H1 (cell line): ENCODE results near the gene TMEM40. TPM values are rescaled to one million over a fixed set of nuclear protein-coding genes. Genes with fewer than 3 reads are reported as not detected.
"Not testable (repeated sequence)": the region's sequence is repeated elsewhere in the genome, so short reads cannot be mapped to it uniquely, and the experiment has no call there.

Experiments
- CTCF ChIA-PET: fragments of 300-600 bp; sonication (Branson Sonifier 250); formaldehyde crosslinking; loops from one replicate; lab custom pipeline; 2021; ENCODE audit not compliant: partially characterized antibody; lab: Charles Lee
- POLR2A ChIA-PET: fragments of 300-600 bp; sonication (Branson Sonifier 250); formaldehyde crosslinking; loops from one replicate; lab custom pipeline; 2021; ENCODE audit warnings: inconsistent platforms; ENCODE audit not compliant: partially characterized antibody; lab: Charles Lee
- DNase-seq, 2 experiments: peaks; one replicate each; pipeline versions ENCODE4 v3.0.0 to v3.0.0-alpha.2; 2010 to 2022; ENCODE audit warnings: low spot score in 2 of 2, low read depth in 1 of 2, mixed read lengths in 1 of 2
- FAIRE-seq: peaks from 2 replicates; lab custom pipeline; 2011; peaks lifted over from hg19 to GRCh38; lab: Jason Lieb, UNC
- H2AFZ ChIP-seq: 2 replicates; pipeline ENCODE4 v1.8.1; 2012; ENCODE audit warnings: low read length, inconsistent platforms
- H2AK5ac ChIP-seq: 2 replicates; pipeline ENCODE4 v1.6.1; 2013; ENCODE audit warnings: low read depth, low read length
- H2BK120ac ChIP-seq: replicated peaks from 2 replicates; pipeline ENCODE3; 2013; ENCODE audit warnings: low read depth, low read length, inconsistent platforms
- H2BK12ac ChIP-seq: 2 replicates; pipeline ENCODE4 v1.6.1; 2013; ENCODE audit warnings: low read depth, low read length
- H2BK15ac ChIP-seq: 2 replicates; pipeline ENCODE4 v1.6.1; 2013; ENCODE audit warnings: low read length
- H2BK20ac ChIP-seq: 2 replicates; pipeline ENCODE4 v1.6.1; 2013; ENCODE audit warnings: low read length
- H2BK5ac ChIP-seq: 2 replicates; pipeline ENCODE4 v1.6.1; 2013; ENCODE audit warnings: low read depth, low read length
- H3K14ac ChIP-seq: 2 replicates; pipeline ENCODE4 v1.6.1; 2013; ENCODE audit warnings: inconsistent platforms; ENCODE audit not compliant: insufficient read length
- H3K18ac ChIP-seq: 2 replicates; pipeline ENCODE4 v1.6.1; 2013; ENCODE audit warnings: low read length; ENCODE audit errors: extremely low read depth
- H3K23ac ChIP-seq: 2 replicates; pipeline ENCODE4 v1.6.1; 2013; ENCODE audit warnings: inconsistent platforms; ENCODE audit not compliant: insufficient read length
- H3K23me2 ChIP-seq: 2 replicates; pipeline ENCODE4 v1.6.1; 2013; ENCODE audit warnings: low read depth, low read length
- H3K27ac ChIP-seq: 2 replicates; pipeline ENCODE4 v1.6.1; 2011; ENCODE audit warnings: low read depth, low read length, inconsistent platforms
- H3K27me3 ChIP-seq, 4 experiments: replicated peaks in 1 of 4; 1 replicate in 1 of 4; 2 replicates in 3 of 4; pipeline versions ENCODE4 v1.6.1 to v1.8.1; 2011 to 2013; ENCODE audit warnings: low read length in 3 of 4, mild to moderate bottlenecking in 3 of 4, inconsistent platforms in 2 of 4, mixed read lengths in 2 of 4, moderate library complexity in 1 of 4; ENCODE audit not compliant: control insufficient read depth in 3 of 4, insufficient read depth in 3 of 4; ENCODE audit errors: extremely low read depth in 1 of 4
- H3K36me3 ChIP-seq, 4 experiments: 2 replicates each; pipeline versions ENCODE4 v1.6.1 to v1.8.1; 2011 to 2013; ENCODE audit warnings: mild to moderate bottlenecking in 4 of 4, low read length in 3 of 4, moderate library complexity in 2 of 4, control low read depth in 1 of 4, inconsistent platforms in 1 of 4; ENCODE audit not compliant: insufficient read depth in 4 of 4, control insufficient read depth in 2 of 4
- H3K4ac ChIP-seq: replicated peaks from 2 replicates; pipeline ENCODE3; 2013; ENCODE audit warnings: low read length, low read depth, mixed read lengths, inconsistent platforms; ENCODE audit not compliant: insufficient read length
- H3K4me1 ChIP-seq, 4 experiments: replicated peaks in 1 of 4; 1 replicate in 1 of 4; 2 replicates in 3 of 4; pipeline versions ENCODE4 v1.6.1 to v1.8.1; 2011 to 2013; ENCODE audit warnings: low read length in 3 of 4, inconsistent platforms in 2 of 4, mixed read lengths in 1 of 4; ENCODE audit not compliant: insufficient read depth in 4 of 4, control insufficient read depth in 3 of 4
- H3K4me2 ChIP-seq, 2 experiments: 2 replicates each; pipeline versions ENCODE4 v1.6.1 to v1.8.1; 2011 to 2013; ENCODE audit warnings: low read depth in 2 of 2, low read length in 2 of 2, control low read depth in 1 of 2, inconsistent platforms in 1 of 2, mild to moderate bottlenecking in 1 of 2; ENCODE audit not compliant: insufficient read depth in 1 of 2
- H3K4me3 ChIP-seq, 4 experiments: fragments of 200-600, 300-600 bp in 1 of 4; sonication (generic), shearing (Covaris generic), sonication (Bioruptor Twin) in 1 of 4; 2 replicates each; pipeline versions ENCODE4 v1.5.1 to v1.8.1; 2011 to 2016; ENCODE audit warnings: low read length in 4 of 4, low read depth in 3 of 4, control low read depth in 2 of 4, inconsistent platforms in 2 of 4, mild to moderate bottlenecking in 2 of 4, mixed read lengths in 1 of 4, moderate library complexity in 1 of 4; ENCODE audit not compliant: insufficient read depth in 2 of 4; ENCODE audit errors: extremely low read depth in 1 of 4
- H3K56ac ChIP-seq: replicated peaks from 2 replicates; pipeline ENCODE3; 2013; ENCODE audit warnings: low read depth, mild to moderate bottlenecking, mixed read lengths, low read length, inconsistent platforms; ENCODE audit not compliant: insufficient read length
- H3K79me1 ChIP-seq: 2 replicates; pipeline ENCODE4 v1.6.1; 2013; ENCODE audit warnings: low read depth, low read length, control low read depth
- H3K79me2 ChIP-seq, 2 experiments: 2 replicates each; pipeline versions ENCODE4 v1.6.1 to v1.8.1; 2012 to 2013; ENCODE audit warnings: low read length in 2 of 2, mild to moderate bottlenecking in 2 of 2, inconsistent platforms in 1 of 2; ENCODE audit not compliant: insufficient read depth in 2 of 2, control insufficient read depth in 1 of 2
- H3K9ac ChIP-seq, 4 experiments: replicated peaks in 1 of 4; 1 replicate in 1 of 4; 2 replicates in 3 of 4; pipeline versions ENCODE4 v1.6.1 to v1.8.1; 2011 to 2013; ENCODE audit warnings: low read depth in 3 of 4, low read length in 3 of 4, control low read depth in 2 of 4, mild to moderate bottlenecking in 2 of 4, moderate library complexity in 2 of 4, inconsistent platforms in 1 of 4; ENCODE audit errors: extremely low read depth in 1 of 4
- H3K9me3 ChIP-seq, 2 experiments: 2 replicates each; pipeline versions ENCODE4 v1.6.1 to v1.8.1; 2012 to 2013; ENCODE audit warnings: mild to moderate bottlenecking in 2 of 2, moderate library complexity in 2 of 2, control low read depth in 1 of 2, inconsistent platforms in 1 of 2, low read depth in 1 of 2, low read length in 1 of 2, mixed read lengths in 1 of 2; ENCODE audit not compliant: insufficient read depth in 2 of 2
- H4K20me1 ChIP-seq, 2 experiments: replicated peaks in 1 of 2; 2 replicates each; pipeline versions ENCODE3 to v1.8.1; 2011 to 2013; ENCODE audit warnings: inconsistent platforms in 2 of 2, low read length in 2 of 2, mild to moderate bottlenecking in 1 of 2; ENCODE audit not compliant: insufficient read depth in 2 of 2, control insufficient read depth in 1 of 2
- H4K5ac ChIP-seq: 2 replicates; pipeline ENCODE4 v1.6.1; 2013; ENCODE audit warnings: low read length, low read depth, mixed read lengths, inconsistent platforms; ENCODE audit not compliant: insufficient read length
- H4K8ac ChIP-seq: 2 replicates; pipeline ENCODE4 v1.8.0; 2013; ENCODE audit warnings: mild to moderate bottlenecking, moderate library complexity, low read length, inconsistent platforms; ENCODE audit not compliant: insufficient read depth; ENCODE audit errors: extremely low read depth
- H4K91ac ChIP-seq: replicated peaks from 2 replicates; pipeline ENCODE3; 2013; ENCODE audit warnings: low read length, mixed read lengths, inconsistent platforms; ENCODE audit not compliant: insufficient read length
- CTCF ChIP-seq, 3 experiments: IDR thresholded peaks; 1 replicate in 2 of 3; 2 replicates in 1 of 3; pipeline versions ENCODE4 v1.5.1 to v1.6.1; 2011; ENCODE audit warnings: low read length in 3 of 3, mild to moderate bottlenecking in 3 of 3, inconsistent platforms in 2 of 3, low read depth in 1 of 3, moderate library complexity in 1 of 3; ENCODE audit not compliant: insufficient read depth in 1 of 3; ENCODE audit errors: control extremely low read depth in 1 of 3
- RAD21 ChIP-seq, 2 experiments: IDR thresholded peaks in 1 of 2; conservative IDR thresholded peaks in 1 of 2; 2 replicates each; pipeline ENCODE4 v1.6.1; 2011; ENCODE audit warnings: low read depth in 2 of 2, low read length in 2 of 2, improper control_type of control experiment in 1 of 2, inconsistent platforms in 1 of 2, mild to moderate bottlenecking in 1 of 2, moderate library complexity in 1 of 2
- WGBS, 2 experiments: shearing (Covaris generic) in 1 of 2; methylation state at CpG; one replicate each; pipeline versions ENCODE4 v1.1.6 to v1.1.7; 2013 to 2015; ENCODE audit warnings: low lambda C conversion rate in 2 of 2, mixed read lengths in 2 of 2, inconsistent platforms in 1 of 2, low coverage in 1 of 2, missing lambda C conversion rate in 1 of 2; ENCODE audit not compliant: insufficient replicate concordance in 2 of 2, insufficient coverage in 1 of 2, insufficient read length in 1 of 2; ENCODE audit errors: extremely low coverage in 1 of 2, missing lambda C conversion rate in 1 of 2; 5-methylcytosine and 5-hydroxymethylcytosine counted together
- polyA plus RNA-seq, 7 experiments: library from polyadenylated mRNA; depleted of rRNA in 3 of 7; stranded (reverse) in 5 of 7; unstranded in 2 of 7; fragments of >200 nt in 5 of 7; fragments of 200-250 nt in 2 of 7; gene quantifications; 1 replicate in 5 of 7; 2 replicates in 1 of 7; 4 replicates in 1 of 7; pipeline versions ENCODE4 v1.2.1 to v1.2.3, GENCODE V29; 2011 to 2013; ENCODE audit warnings: missing spikeins in 2 of 7, mixed read lengths in 2 of 7
- total RNA-seq: library from RNA; stranded (reverse); fragmentation: NEBNext Ultra II Directional; extraction: Animal tissue kit (Norgen Biotek cat#: 25700); gene quantifications from 2 replicates; pipeline ENCODE4 v1.2.1, GENCODE V29; 2021

The TMEM40 gene
- total and polyA plus RNA-seq, 2 of the 8 experiments (the other 6 are each of a cell fraction or from before 2014, with no cell fraction given): 0.18 TPM; not detected in 1

- not testable (repeated sequence) for H3K4me3 ChIP-seq, H2BK12ac ChIP-seq, H3K23ac ChIP-seq, H2AFZ ChIP-seq, H2AK5ac ChIP-seq, H4K8ac ChIP-seq, H3K14ac ChIP-seq, FAIRE-seq, H2BK15ac ChIP-seq, H3K9ac ChIP-seq, H3K4me2 ChIP-seq
- CTCF ChIA-PET: interaction anchor here (0.9 to 5.3 kb wide), 34 partner anchors 8 to 209 kb away, joined by 3 to 54 read pairs (median 5); partner anchors contain the start of genes CAND2, RPL32 and TMEM40
- TF ChIP-seq CTCF (IDR thresholded peaks at IDR 0.05; ENCODE audit: control extremely low read depth in 1 of 3, insufficient read depth in 1 of 3, low read depth in 1 of 3, low read length in 3 of 3): peak; percentile 62 to 68 (median 66)
- TF ChIP-seq RAD21 (IDR thresholded peaks at IDR 0.05 in 1 of 2, conservative IDR thresholded peaks at IDR 0.05 in 1 of 2; ENCODE audit: low read depth in 2 of 2, low read length in 2 of 2): peak; percentile 55 to 63
- TF ChIP-seq, all 59 proteins: peak for 2; not testable (repeated sequence) for 57
- H4K91ac ChIP-seq, H3K27ac ChIP-seq, H3K23me2 ChIP-seq, H2BK5ac ChIP-seq, H2BK120ac ChIP-seq, H4K20me1 ChIP-seq, H3K56ac ChIP-seq, H3K4me1 ChIP-seq, H3K27me3 ChIP-seq, H3K79me1 ChIP-seq, H3K36me3 ChIP-seq, H4K5ac ChIP-seq, H3K4ac ChIP-seq, H3K79me2 ChIP-seq, H2BK20ac ChIP-seq, H3K9me3 ChIP-seq, H3K18ac ChIP-seq: not testable (repeated sequence)
- POLR2A ChIA-PET: interaction anchor here (1.0 to 2.9 kb wide), 7 partner anchors 9 to 54 kb away, joined by 3 to 10 read pairs (median 5); partner anchors contain the start of genes CAND2 and RPL32
- 45% methylated on average over 9 of the region's 9 CpGs; no CpG with 5 or more reads in 1 of the 2 experiments for WGBS, 2 experiments
- DNase-seq: peak in 1 of 2 experiments; percentile 88
Measured at GRCh38 chr3:12787346-12787745, 28.3 kb upstream of the TMEM40 start.
